Measurements from ENCODE around the gene RNF17.

GRCh38 chr13:24854311-24854710 lies 90.3 kb downstream of the RNF17 start:
- TF ChIP-seq SREBF2 (IDR thresholded peaks at IDR 0.05; ENCODE audit: low read length) (no peak), KDM1A (IDR thresholded peaks at IDR 0.05; ENCODE audit: borderline replicate concordance) (no peak), JUNB (IDR thresholded peaks at IDR 0.05) (no peak), BCL3 (IDR thresholded peaks at IDR 0.05; ENCODE audit: borderline replicate concordance, insufficient read depth, low read depth, low read length, poor library complexity, severe bottlenecking) (no peak), MXI1 (IDR thresholded peaks at IDR 0.05; ENCODE audit: low read depth, low read length) (no peak), POLR2AphosphoS5 (IDR thresholded peaks at IDR 0.05; ENCODE audit: low read length) (no peak), SRF (IDR thresholded peaks at IDR 0.05; ENCODE audit: low read depth in 2 of 2, low read length in 2 of 2) (no peak), POLR2A (IDR thresholded peaks at IDR 0.05; ENCODE audit: low read depth, low read length) (no peak), KLF5 (IDR thresholded peaks at IDR 0.05; ENCODE audit: partially characterized antibody) (no peak), RBBP5 (conservative IDR thresholded peaks at IDR 0.05) (no peak), CHD4 (IDR thresholded peaks at IDR 0.05) (no peak), EZH2 (IDR thresholded peaks at IDR 0.05; ENCODE audit: borderline replicate concordance, control insufficient read depth, low read depth, low read length) (no peak), ELK1 (IDR thresholded peaks at IDR 0.05; ENCODE audit: low read depth, low read length) (no peak)
- TF ChIP-seq, protein P1, sequence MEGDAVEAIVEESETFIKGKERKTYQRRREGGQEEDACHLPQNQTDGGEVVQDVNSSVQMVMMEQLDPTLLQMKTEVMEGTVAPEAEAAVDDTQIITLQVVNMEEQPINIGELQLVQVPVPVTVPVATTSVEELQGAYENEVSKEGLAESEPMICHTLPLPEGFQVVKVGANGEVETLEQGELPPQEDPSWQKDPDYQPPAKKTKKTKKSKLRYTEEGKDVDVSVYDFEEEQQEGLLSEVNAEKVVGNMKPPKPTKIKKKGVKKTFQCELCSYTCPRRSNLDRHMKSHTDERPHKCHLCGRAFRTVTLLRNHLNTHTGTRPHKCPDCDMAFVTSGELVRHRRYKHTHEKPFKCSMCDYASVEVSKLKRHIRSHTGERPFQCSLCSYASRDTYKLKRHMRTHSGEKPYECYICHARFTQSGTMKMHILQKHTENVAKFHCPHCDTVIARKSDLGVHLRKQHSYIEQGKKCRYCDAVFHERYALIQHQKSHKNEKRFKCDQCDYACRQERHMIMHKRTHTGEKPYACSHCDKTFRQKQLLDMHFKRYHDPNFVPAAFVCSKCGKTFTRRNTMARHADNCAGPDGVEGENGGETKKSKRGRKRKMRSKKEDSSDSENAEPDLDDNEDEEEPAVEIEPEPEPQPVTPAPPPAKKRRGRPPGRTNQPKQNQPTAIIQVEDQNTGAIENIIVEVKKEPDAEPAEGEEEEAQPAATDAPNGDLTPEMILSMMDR (IDR thresholded peaks at IDR 0.05 in 2 of 3, conservative IDR thresholded peaks at IDR 0.05 in 1 of 3; ENCODE audit: control insufficient read depth in 2 of 3, extremely low read depth in 1 of 3, insufficient read depth in 1 of 3, low read depth in 3 of 3, low read length in 3 of 3): no peak

Measured in GM12878 (cell line).